ENCODE data around the gene CIP2A.

The CIP2A gene

DNA sequence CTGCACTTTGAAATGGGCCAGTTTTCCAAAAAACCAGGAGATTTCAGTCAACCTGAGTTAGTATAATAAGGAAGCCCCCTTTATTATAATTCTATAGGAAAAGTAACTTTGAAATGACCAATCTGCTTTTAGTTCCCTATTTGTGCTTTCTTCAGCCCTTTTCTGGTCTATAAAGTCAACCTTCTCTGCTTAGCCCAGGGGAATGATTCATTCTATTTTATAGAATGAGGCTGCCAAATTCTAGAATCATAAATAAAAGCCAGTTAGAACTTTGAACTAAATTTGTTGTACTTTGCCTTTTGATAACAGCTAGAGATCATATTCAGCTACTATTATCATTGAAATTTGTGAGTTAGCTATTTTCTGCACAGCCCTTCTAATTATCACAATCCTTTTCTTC, 24.7 kb downstream of the CIP2A start:
- TF ChIP-seq, protein P1, sequence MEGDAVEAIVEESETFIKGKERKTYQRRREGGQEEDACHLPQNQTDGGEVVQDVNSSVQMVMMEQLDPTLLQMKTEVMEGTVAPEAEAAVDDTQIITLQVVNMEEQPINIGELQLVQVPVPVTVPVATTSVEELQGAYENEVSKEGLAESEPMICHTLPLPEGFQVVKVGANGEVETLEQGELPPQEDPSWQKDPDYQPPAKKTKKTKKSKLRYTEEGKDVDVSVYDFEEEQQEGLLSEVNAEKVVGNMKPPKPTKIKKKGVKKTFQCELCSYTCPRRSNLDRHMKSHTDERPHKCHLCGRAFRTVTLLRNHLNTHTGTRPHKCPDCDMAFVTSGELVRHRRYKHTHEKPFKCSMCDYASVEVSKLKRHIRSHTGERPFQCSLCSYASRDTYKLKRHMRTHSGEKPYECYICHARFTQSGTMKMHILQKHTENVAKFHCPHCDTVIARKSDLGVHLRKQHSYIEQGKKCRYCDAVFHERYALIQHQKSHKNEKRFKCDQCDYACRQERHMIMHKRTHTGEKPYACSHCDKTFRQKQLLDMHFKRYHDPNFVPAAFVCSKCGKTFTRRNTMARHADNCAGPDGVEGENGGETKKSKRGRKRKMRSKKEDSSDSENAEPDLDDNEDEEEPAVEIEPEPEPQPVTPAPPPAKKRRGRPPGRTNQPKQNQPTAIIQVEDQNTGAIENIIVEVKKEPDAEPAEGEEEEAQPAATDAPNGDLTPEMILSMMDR (IDR thresholded peaks at IDR 0.05; ENCODE audit: low read length), result no peak
- TF ChIP-seq EZH2 (optimal IDR thresholded peaks at IDR 0.05; ENCODE audit: low read depth, low read length) (no peak), EZH2phosphoT487 (IDR thresholded peaks at IDR 0.05; ENCODE audit: low read length) (no peak)
- Histone ChIP-seq H3K4me3 (ENCODE audit: low read length) (no peak overlapping the region), H3K79me2 (ENCODE audit: low read length) (no peaks in the 10 kb centered on the region), H3K9ac (ENCODE audit: low read length) (no peak overlapping the region), H3F3A (ENCODE audit: insufficient read depth, low read length) (no peaks in the 10 kb centered on the region), H3K27ac (ENCODE audit: low read length) (no peak overlapping the region), H3K9me3 (replicated peaks; ENCODE audit: insufficient read depth, low read length) (no peaks in the 10 kb centered on the region), H3K4me2 (ENCODE audit: low read depth, low read length) (no peak overlapping the region), H2AFZ (ENCODE audit: low read length) (no peak overlapping the region), H3K4me1 (ENCODE audit: low read length) (no peaks in the 10 kb centered on the region), H3K36me3 (replicated peaks; ENCODE audit: insufficient read depth, low read length) (no peaks in the 10 kb centered on the region; the same call in 1 of the 2 replicates), H4K20me1 (ENCODE audit: insufficient read depth, low read length) (no peaks in the 10 kb centered on the region), H3K27me3 (replicated peaks; ENCODE audit: insufficient read depth, low read length) (no peaks in the 10 kb centered on the region), H3K9me2 (replicated peaks; ENCODE audit: insufficient read depth, low read length) (no peaks in the 10 kb centered on the region)
- no peak for DNase-seq

DNA sequence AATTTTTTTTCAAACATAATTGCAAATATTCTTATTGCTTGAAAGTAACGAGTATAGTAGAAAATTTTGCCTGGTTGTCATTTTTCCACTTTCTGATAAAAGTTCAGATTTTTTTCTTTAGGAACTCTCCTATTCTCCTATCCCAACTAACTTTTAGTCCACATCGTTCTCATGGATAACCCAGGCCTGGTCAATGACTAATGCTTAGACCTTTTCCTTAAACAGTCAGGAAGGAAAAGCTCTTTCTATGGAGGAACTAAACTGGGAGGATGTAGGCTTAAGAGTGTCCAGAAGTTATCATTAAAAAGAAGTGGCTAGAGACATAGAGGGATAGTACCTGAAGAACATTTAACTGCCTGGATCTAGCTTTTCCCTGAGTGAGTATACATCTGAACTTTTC, 26.7 kb downstream of the CIP2A start:
- Histone ChIP-seq H3K9me3 (replicated peaks; ENCODE audit: insufficient read depth, low read length) (no peaks in the 10 kb centered on the region), H3K9me2 (replicated peaks; ENCODE audit: insufficient read depth, low read length) (no peaks in the 10 kb centered on the region), H3K4me1 (ENCODE audit: low read length) (no peaks in the 10 kb centered on the region), H3K27me3 (replicated peaks; ENCODE audit: insufficient read depth, low read length) (no peaks in the 10 kb centered on the region), H3K36me3 (replicated peaks; ENCODE audit: insufficient read depth, low read length) (no peaks in the 10 kb centered on the region; the same call in 1 of the 2 replicates), H3K4me3 (ENCODE audit: low read length) (no peak overlapping the region), H2AFZ (ENCODE audit: low read length) (no peak overlapping the region), H3F3A (ENCODE audit: insufficient read depth, low read length) (no peaks in the 10 kb centered on the region), H3K27ac (ENCODE audit: low read length) (no peak overlapping the region), H3K9ac (ENCODE audit: low read length) (no peak overlapping the region), H3K4me2 (ENCODE audit: low read depth, low read length) (no peak overlapping the region), H3K79me2 (ENCODE audit: low read length) (no peaks in the 10 kb centered on the region), H4K20me1 (ENCODE audit: insufficient read depth, low read length) (no peaks in the 10 kb centered on the region)
- DNase-seq, result no peak
- no peak for TF ChIP-seq EZH2 (optimal IDR thresholded peaks at IDR 0.05; ENCODE audit: low read depth, low read length)
- TF ChIP-seq, protein P1 (IDR thresholded peaks at IDR 0.05; ENCODE audit: low read length), result no peak
- TF ChIP-seq EZH2phosphoT487 (IDR thresholded peaks at IDR 0.05; ENCODE audit: low read length), result no peak

DNA sequence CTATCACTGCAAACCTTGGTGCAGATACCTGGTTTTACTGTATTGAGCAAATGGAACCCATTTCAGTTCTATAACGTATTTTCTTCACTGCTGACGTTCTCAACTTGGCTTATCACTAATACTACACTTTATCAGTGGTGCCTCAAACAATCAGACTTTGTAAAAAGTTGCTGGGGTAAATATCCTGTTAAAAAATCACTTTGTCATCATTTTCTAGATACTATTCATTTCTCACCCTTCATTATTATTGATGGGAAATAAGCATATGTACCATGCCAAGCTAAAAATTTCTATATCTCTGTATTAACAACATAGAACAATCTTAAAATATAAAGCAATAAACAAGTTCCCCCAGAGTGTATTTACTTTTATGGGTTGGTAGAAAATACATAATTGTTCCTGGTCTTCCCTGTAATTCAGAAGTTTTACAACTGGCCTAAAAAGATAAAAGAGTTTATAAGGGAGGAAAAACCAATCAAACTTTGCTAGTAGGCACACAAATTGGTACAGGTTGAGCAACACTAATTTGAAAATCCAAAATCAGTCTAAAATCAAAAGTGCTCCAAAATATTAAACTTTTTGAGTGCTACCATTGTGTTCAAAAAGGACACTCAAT, 33.2 kb downstream of the CIP2A start:
- Histone ChIP-seq H3K9me2 (replicated peaks; ENCODE audit: insufficient read depth, low read length) (no peaks in the 10 kb centered on the region), H3K27me3 (replicated peaks; ENCODE audit: insufficient read depth, low read length) (no peaks in the 10 kb centered on the region), H3K27ac (ENCODE audit: low read length) (no peak overlapping the region), H3K79me2 (ENCODE audit: low read length) (no peaks in the 10 kb centered on the region), H3K4me1 (ENCODE audit: low read length) (no peaks in the 10 kb centered on the region), H2AFZ (ENCODE audit: low read length) (no peak overlapping the region), H3K9me3 (replicated peaks; ENCODE audit: insufficient read depth, low read length) (no peaks in the 10 kb centered on the region), H3F3A (ENCODE audit: insufficient read depth, low read length) (no peaks in the 10 kb centered on the region), H3K4me3 (ENCODE audit: low read length) (no peak overlapping the region), H4K20me1 (ENCODE audit: insufficient read depth, low read length) (no peaks in the 10 kb centered on the region), H3K9ac (ENCODE audit: low read length) (no peak overlapping the region), H3K36me3 (replicated peaks; ENCODE audit: insufficient read depth, low read length) (no peaks in the 10 kb centered on the region; the same call in 1 of the 2 replicates), H3K4me2 (ENCODE audit: low read depth, low read length) (no peak overlapping the region)
- DNase-seq, result no peak
- TF ChIP-seq EZH2phosphoT487 (IDR thresholded peaks at IDR 0.05; ENCODE audit: low read length) (no peak), EZH2 (optimal IDR thresholded peaks at IDR 0.05; ENCODE audit: low read depth, low read length) (no peak)
- TF ChIP-seq, protein P1 (IDR thresholded peaks at IDR 0.05; ENCODE audit: low read length), result no peak

Measured in MM.1S (cell line).